Activated CD8-positive, alpha-beta memory T cell treated with anti-CD3 and anti-CD28 coated beads, Interleukin-2, amount 10 ng/mL, durations not matched to agents 7 days and 5 days (primary cell): ENCODE data around the gene KRTAP5-2. TPM values are rescaled to one million over a fixed set of nuclear protein-coding genes. Genes with fewer than 3 reads are reported as not detected.

Experiments used
- ATAC-seq: fragments of 150-1000 bp; cut with Tn5 transposase; one replicate; pipeline ENCODE4 v1.10.0; 2021; ENCODE audit warnings: moderate library complexity
- CTCF ChIA-PET: fragments of 350-600 bp; sonication (Branson Sonifier 250); formaldehyde crosslinking; loops from one replicate; lab custom pipeline; 2021; ENCODE audit warnings: antibody characterized with exemption; lab: Charles Lee
- DNase-seq: peaks from one replicate; pipeline ENCODE4 v3.0.0-alpha.2; 2020
- H3K27ac Mint-ChIP-seq: one replicate; pipeline ENCODE4 v1.8.0; 2021; ENCODE audit warnings: mild to moderate bottlenecking, mixed read lengths
- H3K27me3 Mint-ChIP-seq: one replicate; pipeline ENCODE4 v1.8.0; 2021; ENCODE audit warnings: mixed read lengths
- H3K36me3 Mint-ChIP-seq: one replicate; pipeline ENCODE4 v1.8.0; 2021; ENCODE audit warnings: mild to moderate bottlenecking, mixed read lengths
- H3K4me1 Mint-ChIP-seq: one replicate; pipeline ENCODE4 v1.8.0; 2021; ENCODE audit warnings: mixed read lengths
- H3K4me3 Mint-ChIP-seq: one replicate; pipeline ENCODE4 v1.8.0; 2021; ENCODE audit warnings: mild to moderate bottlenecking, moderate library complexity, mixed read lengths
- H3K9me3 Mint-ChIP-seq: one replicate; pipeline ENCODE4 v1.8.0; 2022; ENCODE audit warnings: low read depth, mixed read lengths
- total RNA-seq, 2 experiments: library from RNA; stranded (reverse); gene quantifications; one replicate each; pipeline ENCODE4 v1.2.3, GENCODE V29; 2021

The KRTAP5-2 gene
- total RNA-seq, 2 experiments from 2014 or later, result not detected

DNA sequence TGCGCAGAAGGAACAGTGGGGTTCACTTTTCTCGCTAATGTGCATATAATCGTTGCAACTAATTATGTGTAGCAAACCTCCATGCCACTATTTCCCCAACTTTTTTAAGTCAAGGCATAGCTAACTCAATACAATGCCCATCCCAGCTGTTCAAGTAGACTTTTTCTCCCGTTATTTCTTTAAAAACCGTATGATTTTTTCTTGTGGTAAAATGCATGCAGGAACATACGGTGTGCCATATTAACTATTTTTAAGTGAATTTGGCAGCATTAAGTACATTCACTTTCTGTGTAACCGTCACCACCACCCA lies 23.2 kb downstream of the KRTAP5-2 start:
- Mint-ChIP-seq H3K4me1 (peaks cover 4% of the 10 kb centered on the region), H3K27me3 (peaks cover 27% of the 10 kb centered on the region), H3K4me3 (no peak overlapping the region), H3K27ac (no peak overlapping the region), H3K36me3 (no peaks in the 10 kb centered on the region), H3K9me3 (no peaks in the 10 kb centered on the region)
- ATAC-seq, result no peak
- CTCF ChIA-PET, result interaction anchor here (0.6 to 4.6 kb wide), 48 partner anchors 10 to 727 kb away, joined by 3 to 64 read pairs (median 4); partner anchors contain the start of genes BRSK2, KRTAP5-2, KRTAP5-5 and TOLLIP
- no peak for DNase-seq

DNA sequence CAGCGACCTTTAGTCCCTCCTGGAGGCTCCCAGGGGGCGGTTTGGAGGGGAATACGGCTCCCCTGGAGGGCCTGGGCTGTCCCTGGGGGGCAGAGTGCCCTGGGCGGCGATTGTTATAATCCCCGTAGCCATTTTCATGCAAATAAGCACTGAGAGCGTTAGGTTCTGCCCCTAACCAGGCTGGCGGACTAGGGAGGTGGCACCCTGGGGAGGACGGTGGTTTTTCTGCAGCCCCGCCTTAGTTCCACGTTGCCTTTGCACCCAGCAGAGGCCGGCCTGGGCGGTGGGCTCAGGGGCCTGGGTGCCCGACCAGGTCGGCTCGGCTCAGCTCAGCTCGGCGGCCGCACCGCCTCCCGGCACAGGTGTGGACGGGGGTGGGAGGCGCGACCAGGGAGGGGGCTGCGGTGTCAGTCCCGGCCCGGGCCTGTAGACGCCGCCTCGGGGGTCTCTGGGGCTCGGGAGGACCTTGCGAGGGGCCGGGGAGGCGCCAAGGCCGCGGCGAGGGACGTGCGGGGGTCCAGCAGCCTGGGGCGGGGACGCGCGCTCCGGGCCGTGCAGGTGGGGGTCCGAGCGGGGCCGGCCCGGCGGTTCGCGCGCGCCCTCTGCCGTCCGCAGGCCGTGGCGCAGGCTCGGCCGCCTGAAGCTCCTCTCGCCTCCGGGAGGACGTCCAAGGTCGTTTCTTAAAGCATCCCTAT lies 23.7 kb downstream of the KRTAP5-2 start:
- CTCF ChIA-PET, result interaction anchor here (0.6 to 4.6 kb wide), 49 partner anchors 10 to 727 kb away, joined by 3 to 64 read pairs (median 4); partner anchors contain the start of genes BRSK2, KRTAP5-2, KRTAP5-5 and TOLLIP
- Mint-ChIP-seq H3K9me3 (no peaks in the 10 kb centered on the region), H3K36me3 (no peaks in the 10 kb centered on the region), H3K27me3 (peaks cover 27% of the 10 kb centered on the region), H3K4me1 (peaks cover 4% of the 10 kb centered on the region), H3K4me3 (no peak overlapping the region), H3K27ac (no peak overlapping the region)
- ATAC-seq, result peak; percentile 57
- peak; percentile 61 for DNase-seq

DNA sequence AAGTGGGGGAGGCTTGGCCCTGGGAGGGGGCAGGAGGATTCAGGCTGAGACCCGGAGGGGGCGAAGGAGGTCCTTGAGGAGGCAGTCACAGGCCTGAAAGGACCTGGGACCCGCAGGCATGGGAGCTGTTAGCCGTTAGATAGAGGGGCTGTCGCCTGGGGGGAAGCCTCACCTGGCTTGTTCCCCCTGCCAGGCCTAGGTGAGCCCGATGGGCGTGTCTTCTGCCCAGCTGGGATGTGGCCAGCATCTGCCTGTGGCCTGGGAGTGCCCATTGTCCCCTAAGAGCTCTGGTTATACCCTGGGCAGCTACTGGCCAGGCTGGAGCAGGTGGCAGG lies 24.2 kb downstream of the KRTAP5-2 start:
- CTCF ChIA-PET, result interaction anchor here (0.6 to 4.6 kb wide), 16 partner anchors 9 to 726 kb away, joined by 3 to 64 read pairs (median 7); no protein-coding TSS in a partner anchor
- no peak for ATAC-seq
- Mint-ChIP-seq H3K27me3 (peaks cover 27% of the 10 kb centered on the region), H3K9me3 (no peaks in the 10 kb centered on the region), H3K4me1 (peaks cover 4% of the 10 kb centered on the region), H3K4me3 (no peak overlapping the region), H3K36me3 (no peaks in the 10 kb centered on the region), H3K27ac (no peak overlapping the region)
- no peak for DNase-seq

DNA sequence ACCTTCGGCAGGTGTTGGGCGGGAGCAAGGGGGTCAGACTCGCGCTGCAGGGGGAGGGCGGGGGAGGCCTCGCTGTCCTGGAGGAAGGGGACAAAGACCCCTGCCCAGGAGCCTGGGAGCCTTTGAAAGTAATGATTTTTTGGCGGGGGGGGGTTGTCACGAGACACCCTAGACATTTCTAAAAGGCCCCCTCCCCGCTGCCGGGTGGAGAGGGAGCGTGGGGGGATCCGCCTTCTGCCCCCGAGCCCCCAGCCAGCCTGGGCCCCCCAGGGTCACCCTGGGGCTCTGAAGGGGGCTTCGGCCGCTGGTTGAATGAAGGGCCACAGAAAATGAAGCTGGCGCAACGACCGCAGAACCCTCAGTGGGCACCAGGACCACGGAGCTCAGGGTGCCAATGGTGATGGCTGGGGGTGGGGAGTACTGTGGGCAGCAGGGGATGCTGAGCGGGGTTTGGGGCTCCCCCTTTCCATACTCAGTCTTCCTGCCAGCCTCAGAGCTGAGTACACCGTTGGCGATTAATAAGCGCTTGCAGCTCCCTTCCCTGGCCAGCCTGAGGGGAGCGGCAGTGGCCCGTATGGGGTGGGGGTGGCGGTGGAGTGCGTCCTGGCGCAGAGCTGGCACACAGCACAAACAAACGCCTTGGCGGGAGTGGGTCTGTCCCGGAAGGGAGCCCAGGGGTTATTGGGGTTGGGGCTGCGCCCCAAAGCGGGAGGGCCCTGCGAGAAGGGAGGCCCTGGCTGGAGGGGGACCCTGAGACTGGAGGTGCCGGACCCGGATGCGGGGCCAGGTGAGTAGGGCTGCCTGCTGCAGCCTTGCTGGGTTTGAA lies 24.8 kb downstream of the KRTAP5-2 start:
- Mint-ChIP-seq H3K27ac (no peak overlapping the region), H3K9me3 (no peaks in the 10 kb centered on the region), H3K4me1 (peaks cover 6% of the 10 kb centered on the region), H3K4me3 (no peak overlapping the region), H3K27me3 (peaks cover 27% of the 10 kb centered on the region), H3K36me3 (no peaks in the 10 kb centered on the region)
- no peak for DNase-seq
- no peak for ATAC-seq
- CTCF ChIA-PET, result interaction anchor here (0.6 to 4.6 kb wide), 13 partner anchors 9 to 726 kb away, joined by 3 to 64 read pairs (median 11); no protein-coding TSS in a partner anchor

DNA sequence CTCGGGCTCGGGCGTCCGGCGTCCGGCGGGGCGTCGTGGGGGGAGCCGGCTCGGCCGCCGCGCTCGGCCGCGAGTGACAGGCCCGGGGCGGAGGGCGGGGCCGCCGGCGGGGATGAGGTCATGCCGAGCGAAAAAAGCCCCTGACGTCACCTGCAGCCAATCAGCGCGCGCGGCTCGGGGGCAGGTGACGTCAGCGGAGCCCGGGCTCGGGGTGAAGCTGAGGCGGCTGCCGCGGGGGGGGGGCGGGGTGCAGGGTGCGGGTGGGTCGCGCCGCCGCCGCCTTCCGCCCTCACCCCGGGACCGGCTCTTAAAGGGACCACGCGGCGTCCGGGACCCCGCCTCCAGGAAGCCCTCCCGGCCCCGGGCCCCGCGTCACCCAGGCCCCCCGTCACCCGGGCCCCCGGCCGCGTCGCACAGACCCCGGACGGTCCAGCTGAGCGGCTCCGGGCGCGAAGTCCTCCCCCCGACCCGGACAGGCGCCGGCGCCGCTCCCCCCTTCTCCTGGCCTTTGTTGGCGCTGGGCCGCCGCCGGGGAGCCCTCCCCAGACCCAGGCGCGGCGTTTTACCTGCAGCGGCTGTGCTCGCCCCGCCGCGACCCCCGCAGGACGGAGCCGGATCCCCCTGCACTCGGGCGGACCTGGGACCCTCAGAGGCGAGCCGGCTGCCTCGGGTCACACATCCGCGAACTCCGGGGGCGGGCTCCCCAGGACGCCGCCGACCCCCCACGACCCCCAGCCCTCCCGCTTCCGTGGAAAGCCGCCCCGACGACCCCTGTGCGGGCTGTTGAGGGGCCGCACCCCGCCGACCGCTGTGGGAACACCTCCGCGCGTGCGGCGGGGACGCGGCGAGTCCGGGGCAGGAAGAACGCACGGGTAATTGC lies 25.7 kb downstream of the KRTAP5-2 start, which contains the start of gene DUSP8:
Gene DUSP8 (minus strand): TSS at position 75 of the 880 bp plus-strand sequence. CDS start 6,445 bp downstream, outside the sequence.
- peaks cover 27% of the 10 kb centered on the region for H3K27me3 Mint-ChIP-seq

DNA sequence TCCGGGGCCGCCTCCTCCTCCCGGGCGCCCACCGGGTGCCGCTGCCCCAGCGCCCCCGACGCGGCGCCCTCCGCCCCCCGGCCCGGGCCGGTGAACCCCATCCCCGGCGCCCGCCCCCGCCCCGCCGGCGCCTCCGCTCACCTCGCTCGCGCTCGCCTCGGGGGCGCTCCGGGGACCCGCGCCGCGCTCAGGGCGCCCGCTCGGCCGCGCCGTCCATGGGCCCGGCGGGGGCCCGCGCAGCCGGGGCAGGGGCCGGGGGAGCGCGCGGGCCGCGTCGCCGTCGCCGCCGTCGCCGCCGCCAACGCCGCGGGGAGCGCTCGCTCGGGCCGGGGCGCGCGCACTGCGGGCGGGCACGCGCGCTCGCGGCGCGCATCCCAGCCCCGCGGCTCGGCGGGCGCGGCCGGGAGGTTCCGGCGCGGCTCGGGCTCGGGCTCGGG lies 26.3 kb downstream of the KRTAP5-2 start:
- Mint-ChIP-seq H3K36me3 (no peaks in the 10 kb centered on the region), H3K9me3 (no peaks in the 10 kb centered on the region), H3K4me3 (no peak overlapping the region), H3K27ac (no peak overlapping the region), H3K27me3 (peaks cover 27% of the 10 kb centered on the region), H3K4me1 (peaks cover 8% of the 10 kb centered on the region)
- DNase-seq (no peak), ATAC-seq (peak; percentile 21)
- CTCF ChIA-PET, result interaction anchor here (1.3 kb wide), 1 partner anchor 25 kb away, joined by 3 read pairs; no protein-coding TSS in a partner anchor

More for the DNA sequence above, 25.7 kb downstream of the KRTAP5-2 start, which contains the start of gene DUSP8:
- H3K36me3 Mint-ChIP-seq, result no peaks in the 10 kb centered on the region
- H3K9me3 Mint-ChIP-seq, result no peaks in the 10 kb centered on the region
- CTCF ChIA-PET, result interaction anchor here (1.1 to 3.0 kb wide), 4 partner anchors 22 to 80 kb away, joined by 3 to 64 read pairs (median 4); no protein-coding TSS in a partner anchor
- H3K4me1 Mint-ChIP-seq, result peaks cover 8% of the 10 kb centered on the region
- ATAC-seq (peak; percentile 82), DNase-seq (peak; percentile 91)
- H3K4me3 Mint-ChIP-seq, result no peak within 1 kb of the TSS
- no peak within 1 kb of the TSS for H3K27ac Mint-ChIP-seq

DNA sequence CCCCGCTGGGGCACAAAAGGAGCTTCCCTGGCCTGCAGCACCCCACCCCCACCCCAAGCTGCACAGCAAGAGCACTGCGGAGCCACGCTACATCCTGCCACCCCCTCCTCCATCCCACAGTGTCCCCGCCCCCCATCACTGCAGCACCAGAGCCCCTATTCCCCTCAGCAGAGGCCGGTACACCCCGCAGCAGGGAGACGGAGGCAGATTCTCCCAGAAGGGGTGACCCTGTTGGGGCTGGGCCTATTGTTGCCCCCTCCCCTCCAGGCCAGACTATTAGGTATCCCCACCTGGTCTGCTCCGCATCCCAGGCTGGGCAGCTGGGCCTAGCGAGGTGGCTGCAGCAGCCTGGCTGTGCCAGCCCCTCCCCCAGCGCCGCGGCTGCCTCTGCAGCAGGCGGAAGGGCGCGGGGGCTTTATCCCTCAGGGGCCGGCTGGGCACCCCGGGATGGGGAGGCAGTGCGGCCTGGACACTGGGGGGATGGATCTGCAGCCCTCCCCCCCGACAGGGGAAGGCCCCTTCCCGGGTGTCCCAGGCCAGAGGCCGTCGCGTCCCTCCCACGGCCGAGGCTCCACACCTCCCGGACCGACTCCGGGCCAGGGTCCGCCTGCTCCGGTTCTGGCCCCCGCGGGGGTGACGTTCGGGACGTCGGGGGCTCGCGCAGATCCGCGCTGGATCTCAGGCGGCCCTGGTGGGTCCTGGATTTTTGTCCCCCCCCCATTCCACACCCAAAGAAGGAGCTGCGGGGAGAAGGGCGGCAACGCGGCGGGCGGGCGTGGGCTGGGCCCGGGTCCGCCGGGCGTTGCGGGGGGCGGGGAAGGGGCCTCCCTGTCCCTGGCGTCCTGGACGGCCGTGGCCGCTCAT lies 27.0 kb downstream of the KRTAP5-2 start:
- no peaks in the 10 kb centered on the region for H3K36me3 Mint-ChIP-seq
- peaks cover 27% of the 10 kb centered on the region for H3K27me3 Mint-ChIP-seq
- DNase-seq (no peak), ATAC-seq (no peak)
- no peaks in the 10 kb centered on the region for H3K9me3 Mint-ChIP-seq
- no peak overlapping the region for H3K4me3 Mint-ChIP-seq
- CTCF ChIA-PET, result interaction anchor here (1.2 to 1.3 kb wide), 2 partner anchors 23 to 24 kb away, joined by 3 read pairs; no protein-coding TSS in a partner anchor
- H3K27ac Mint-ChIP-seq, result no peak overlapping the region
- H3K4me1 Mint-ChIP-seq, result peaks cover 8% of the 10 kb centered on the region

DNA sequence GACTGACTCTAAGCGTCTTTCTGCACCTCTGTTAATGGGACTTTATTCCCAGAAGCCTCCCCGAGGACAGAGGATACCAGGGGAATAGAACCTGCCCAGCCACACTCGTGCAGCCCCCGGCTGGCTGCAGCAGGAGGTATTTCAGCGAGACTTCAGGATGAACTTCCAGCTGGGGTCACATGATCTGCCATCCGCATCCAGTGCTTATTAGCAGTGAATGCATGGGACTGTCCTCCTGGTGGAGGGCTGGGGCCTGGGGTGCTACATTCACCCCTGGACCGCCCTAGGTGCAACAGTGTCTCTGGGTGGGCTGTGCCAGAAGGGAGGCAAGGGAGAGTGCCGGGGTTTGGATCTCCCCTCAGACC lies 27.6 kb downstream of the KRTAP5-2 start:
- no peak overlapping the region for H3K4me3 Mint-ChIP-seq
- peaks cover 24% of the 10 kb centered on the region for H3K27me3 Mint-ChIP-seq
- H3K27ac Mint-ChIP-seq, result no peak overlapping the region
- no peaks in the 10 kb centered on the region for H3K36me3 Mint-ChIP-seq
- DNase-seq, result no peak
- peaks cover 8% of the 10 kb centered on the region for H3K4me1 Mint-ChIP-seq
- no peaks in the 10 kb centered on the region for H3K9me3 Mint-ChIP-seq
- CTCF ChIA-PET, result interaction anchor here (1.2 kb wide), 2 partner anchors 22 to 24 kb away, joined by 3 to 6 read pairs; no protein-coding TSS in a partner anchor
- no peak for ATAC-seq

DNA sequence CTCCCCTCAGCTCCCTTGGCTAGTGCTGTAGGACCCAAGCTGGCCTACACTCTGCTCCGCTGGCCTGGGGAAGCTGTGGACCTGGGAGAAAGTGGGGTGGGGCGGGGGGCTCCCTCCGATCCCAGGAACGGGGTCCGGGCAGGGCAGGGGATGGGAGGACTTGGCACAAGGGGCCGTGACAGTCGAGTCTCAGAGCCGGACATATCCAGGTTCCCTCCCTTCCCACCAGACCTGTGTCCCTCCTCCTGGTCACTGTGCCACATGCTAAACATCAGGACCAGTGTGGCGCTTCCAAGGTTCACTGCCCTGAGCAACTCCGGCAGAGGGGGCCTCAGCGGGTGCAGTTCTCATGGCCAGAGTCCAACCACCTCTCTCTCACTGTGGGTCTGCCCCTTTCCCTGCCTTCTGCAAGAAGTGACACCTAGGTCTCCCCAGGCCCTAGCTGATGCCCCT lies 28.1 kb downstream of the KRTAP5-2 start:
- no peaks in the 10 kb centered on the region for H3K9me3 Mint-ChIP-seq
- CTCF ChIA-PET, result interaction anchor here (1.2 kb wide), 2 partner anchors 22 to 23 kb away, joined by 3 to 6 read pairs; no protein-coding TSS in a partner anchor
- H3K4me1 Mint-ChIP-seq, result peaks cover 7% of the 10 kb centered on the region
- H3K27me3 Mint-ChIP-seq, result peaks cover 20% of the 10 kb centered on the region
- DNase-seq (no peak), ATAC-seq (no peak)
- no peaks in the 10 kb centered on the region for H3K36me3 Mint-ChIP-seq
- no peak overlapping the region for H3K4me3 Mint-ChIP-seq
- no peak overlapping the region for H3K27ac Mint-ChIP-seq

DNA sequence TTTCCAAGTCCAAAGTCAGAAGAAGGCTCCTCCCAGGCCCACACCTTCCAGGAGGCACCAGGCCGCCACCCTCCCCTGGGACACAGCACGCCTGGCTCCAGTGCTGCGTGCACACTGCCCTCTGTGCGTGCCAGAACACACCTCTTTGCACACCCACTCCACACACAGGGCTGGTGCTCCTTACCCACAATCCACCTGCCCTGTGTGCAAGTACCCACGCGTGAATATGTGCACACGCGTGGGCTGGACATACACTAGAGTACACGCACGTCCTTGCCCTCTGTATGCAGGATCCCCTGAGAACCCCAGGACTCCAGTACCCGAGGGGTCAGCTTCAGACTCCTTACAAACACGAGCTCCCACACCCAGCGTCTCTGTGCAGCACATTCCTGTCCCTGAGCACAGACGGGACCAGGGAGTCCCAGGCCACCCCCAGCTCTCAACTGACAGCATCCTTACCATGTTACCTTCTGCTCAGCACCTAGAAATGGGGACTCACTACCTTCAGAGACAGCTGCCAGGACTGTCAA lies 28.8 kb downstream of the KRTAP5-2 start:
- Mint-ChIP-seq H3K4me3 (no peak overlapping the region), H3K27me3 (peaks cover 16% of the 10 kb centered on the region), H3K27ac (no peak overlapping the region), H3K9me3 (no peaks in the 10 kb centered on the region), H3K36me3 (no peaks in the 10 kb centered on the region), H3K4me1 (peaks cover 3% of the 10 kb centered on the region)
- CTCF ChIA-PET, result interaction anchor here (1.2 kb wide), 1 partner anchor 22 kb away, joined by 6 read pairs; no protein-coding TSS in a partner anchor
- DNase-seq (no peak), ATAC-seq (no peak)

DNA sequence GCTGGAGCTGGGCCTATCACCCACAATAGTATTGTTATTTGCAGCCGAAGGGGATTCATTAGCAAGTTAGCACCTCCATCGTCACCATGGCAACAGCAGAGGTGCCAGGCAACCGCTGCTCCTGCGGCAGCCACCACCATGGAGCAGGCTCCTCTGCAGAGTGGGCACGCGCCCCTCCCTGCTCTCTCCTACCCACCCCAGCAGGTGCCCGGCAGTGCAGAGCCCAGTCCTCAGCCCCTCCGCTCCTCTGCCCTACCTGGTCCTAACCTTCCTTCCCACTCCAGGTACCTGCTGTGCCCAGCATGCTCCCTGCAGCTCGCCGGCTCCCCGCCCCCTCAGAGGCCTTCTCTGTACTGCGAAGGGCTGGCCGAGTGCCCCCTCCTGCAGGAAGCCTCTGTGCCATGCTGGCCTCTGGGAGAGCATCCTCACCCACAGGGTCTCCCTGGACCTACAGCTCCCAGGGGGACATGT lies 29.6 kb downstream of the KRTAP5-2 start:
- Mint-ChIP-seq H3K27me3 (peaks cover 12% of the 10 kb centered on the region), H3K9me3 (no peaks in the 10 kb centered on the region), H3K27ac (no peak overlapping the region), H3K4me3 (no peak overlapping the region), H3K36me3 (no peaks in the 10 kb centered on the region), H3K4me1 (peaks cover 3% of the 10 kb centered on the region)
- ATAC-seq, result no peak
- CTCF ChIA-PET, result interaction anchor here (0.8 to 1.3 kb wide), 2 partner anchors 22 to 108 kb away, joined by 3 to 6 read pairs; no protein-coding TSS in a partner anchor
- no peak for DNase-seq
